Panc1 (cell line): ENCODE data around the gene BRD3OS.

ENCODE experiments used
- CTCF ChIP-seq: fragments of 450-650 bp; IDR thresholded peaks from 2 replicates; pipeline ENCODE4 v1.5.1; 2017; ENCODE audit warnings: mild to moderate bottlenecking
- POLR2AphosphoS5 ChIP-seq: IDR thresholded peaks from 2 replicates; pipeline ENCODE4 v1.6.1; 2012; ENCODE audit warnings: mild to moderate bottlenecking, low read depth, low read length, moderate library complexity
- SIN3A ChIP-seq: IDR thresholded peaks from 2 replicates; pipeline ENCODE4 v1.6.1; 2012; ENCODE audit warnings: low read depth, mild to moderate bottlenecking, low read length, moderate library complexity, borderline replicate concordance; ENCODE audit not compliant: insufficient read depth
- TCF7L2 ChIP-seq: IDR thresholded peaks from 2 replicates; pipeline ENCODE4 v1.6.1; 2011; ENCODE audit warnings: mild to moderate bottlenecking, low read depth, low read length, inconsistent platforms
- TF ChIP-seq, protein P1 (sequence below), 2 experiments: IDR thresholded peaks; 2 replicates each; pipeline ENCODE4 v1.6.1; 2011 to 2012; ENCODE audit warnings: low read depth in 2 of 2, control low read depth in 1 of 2, low read length in 1 of 2, mild to moderate bottlenecking in 1 of 2, moderate library complexity in 1 of 2; ENCODE audit not compliant: insufficient read depth in 1 of 2

GRCh38 chr9:134053941-134054761, 28.9 kb downstream of the BRD3OS start:
- TF ChIP-seq TCF7L2 (no peak), SIN3A (no peak), CTCF (no peak), POLR2AphosphoS5 (no peak)
- TF ChIP-seq, protein P1, sequence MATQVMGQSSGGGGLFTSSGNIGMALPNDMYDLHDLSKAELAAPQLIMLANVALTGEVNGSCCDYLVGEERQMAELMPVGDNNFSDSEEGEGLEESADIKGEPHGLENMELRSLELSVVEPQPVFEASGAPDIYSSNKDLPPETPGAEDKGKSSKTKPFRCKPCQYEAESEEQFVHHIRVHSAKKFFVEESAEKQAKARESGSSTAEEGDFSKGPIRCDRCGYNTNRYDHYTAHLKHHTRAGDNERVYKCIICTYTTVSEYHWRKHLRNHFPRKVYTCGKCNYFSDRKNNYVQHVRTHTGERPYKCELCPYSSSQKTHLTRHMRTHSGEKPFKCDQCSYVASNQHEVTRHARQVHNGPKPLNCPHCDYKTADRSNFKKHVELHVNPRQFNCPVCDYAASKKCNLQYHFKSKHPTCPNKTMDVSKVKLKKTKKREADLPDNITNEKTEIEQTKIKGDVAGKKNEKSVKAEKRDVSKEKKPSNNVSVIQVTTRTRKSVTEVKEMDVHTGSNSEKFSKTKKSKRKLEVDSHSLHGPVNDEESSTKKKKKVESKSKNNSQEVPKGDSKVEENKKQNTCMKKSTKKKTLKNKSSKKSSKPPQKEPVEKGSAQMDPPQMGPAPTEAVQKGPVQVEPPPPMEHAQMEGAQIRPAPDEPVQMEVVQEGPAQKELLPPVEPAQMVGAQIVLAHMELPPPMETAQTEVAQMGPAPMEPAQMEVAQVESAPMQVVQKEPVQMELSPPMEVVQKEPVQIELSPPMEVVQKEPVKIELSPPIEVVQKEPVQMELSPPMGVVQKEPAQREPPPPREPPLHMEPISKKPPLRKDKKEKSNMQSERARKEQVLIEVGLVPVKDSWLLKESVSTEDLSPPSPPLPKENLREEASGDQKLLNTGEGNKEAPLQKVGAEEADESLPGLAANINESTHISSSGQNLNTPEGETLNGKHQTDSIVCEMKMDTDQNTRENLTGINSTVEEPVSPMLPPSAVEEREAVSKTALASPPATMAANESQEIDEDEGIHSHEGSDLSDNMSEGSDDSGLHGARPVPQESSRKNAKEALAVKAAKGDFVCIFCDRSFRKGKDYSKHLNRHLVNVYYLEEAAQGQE (IDR thresholded peaks at IDR 0.05; ENCODE audit: insufficient read depth in 1 of 2, low read depth in 2 of 2, low read length in 1 of 2): no peak
